PFSK-1 (cell line): ENCODE results near the gene RPL19.

Experiments used
- FOXP2 ChIP-seq: optimal IDR thresholded peaks from 2 replicates; pipeline ENCODE3; 2011; ENCODE audit warnings: borderline replicate concordance, control low read depth, inconsistent platforms; ENCODE audit not compliant: insufficient read depth; ENCODE audit errors: extremely low read length, extremely low read depth
- POLR2AphosphoS5 ChIP-seq: IDR thresholded peaks from 2 replicates; pipeline ENCODE4 v1.6.1; 2012; ENCODE audit warnings: low read depth, mild to moderate bottlenecking, control low read depth, low read length, moderate library complexity

- no peak for TF ChIP-seq FOXP2
- TF ChIP-seq POLR2AphosphoS5: no peak
Observed at GRCh38 chr17:39165841-39166349, 34.2 kb upstream of the RPL19 start, which contains the start of gene ARL5C.
